Kidney capillary endothelial cell (primary cell): ENCODE results near the gene MCM9.

ENCODE experiments used
- DNase-seq: peaks from one replicate; pipeline ENCODE4 v3.0.0-alpha.2; 2018; ENCODE audit warnings: low spot score

Gene MCM9

GRCh38 chr6:118932421-118932820, 2.5 kb downstream of the MCM9 start:
- no peak for DNase-seq

DNA sequence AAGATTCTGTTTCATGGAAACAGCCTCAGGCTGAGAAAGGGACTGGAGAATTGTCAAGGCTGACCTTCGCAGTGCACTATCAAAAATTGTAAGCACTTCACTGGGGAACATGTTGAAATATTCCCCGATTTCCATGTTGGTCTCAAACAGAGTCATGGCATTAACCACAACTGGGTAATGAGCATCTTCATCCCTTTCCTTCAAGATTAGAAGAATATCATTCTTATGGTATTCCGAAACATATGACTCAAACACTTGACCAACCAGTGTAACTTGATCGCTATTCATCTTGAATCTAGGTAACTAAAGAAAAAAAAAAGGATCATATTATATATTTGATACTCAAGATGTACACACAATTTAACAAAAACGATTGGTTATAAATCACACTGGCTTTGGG, 3.5 kb downstream of the MCM9 start:
- DNase-seq: no peak

GRCh38 chr6:118930680-118931079, 4.3 kb downstream of the MCM9 start:
- DNase-seq: no peak

DNA sequence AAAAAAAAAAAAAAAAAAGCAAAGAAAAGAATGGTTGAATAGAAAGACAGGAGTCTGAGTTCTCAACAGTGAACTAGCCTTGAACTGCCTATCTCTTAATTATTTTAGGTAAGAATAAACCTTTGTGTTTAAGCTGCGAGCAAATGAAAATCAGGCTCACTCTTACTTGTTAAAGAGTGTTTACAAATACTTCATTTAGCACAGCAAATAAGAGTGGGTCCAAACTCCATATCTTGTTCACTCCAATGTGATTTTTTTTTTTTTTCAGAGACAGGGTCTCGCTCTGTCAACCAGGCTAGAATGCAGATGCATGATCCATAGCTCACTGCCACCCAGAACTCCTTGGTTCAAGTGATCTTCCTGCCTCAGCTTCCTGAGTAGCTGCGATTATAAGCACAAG, 11.9 kb downstream of the MCM9 start:
- DNase-seq: no peak

- no peak for DNase-seq
Measured at GRCh38 chr6:118921084-118921483, 13.9 kb downstream of the MCM9 start.

DNA sequence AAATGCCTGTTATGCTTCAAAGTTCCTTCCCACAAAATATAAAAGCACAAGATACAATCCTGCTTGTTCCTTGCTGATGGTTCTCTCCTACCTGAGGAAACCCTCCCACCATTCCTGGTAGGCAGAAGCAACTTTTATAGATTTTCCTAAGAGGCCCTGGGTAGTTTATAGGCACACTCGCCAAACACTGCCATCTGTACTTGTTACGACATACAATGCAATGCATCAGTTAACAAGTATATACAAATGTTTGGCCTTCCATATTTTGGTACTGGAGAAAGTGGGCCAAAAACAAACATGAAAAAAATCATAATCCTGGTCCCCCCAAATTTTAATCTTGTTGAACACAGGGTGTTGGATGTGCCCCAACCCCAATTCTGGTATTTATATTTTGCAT, 16.6 kb downstream of the MCM9 start:
- no peak for DNase-seq

DNA sequence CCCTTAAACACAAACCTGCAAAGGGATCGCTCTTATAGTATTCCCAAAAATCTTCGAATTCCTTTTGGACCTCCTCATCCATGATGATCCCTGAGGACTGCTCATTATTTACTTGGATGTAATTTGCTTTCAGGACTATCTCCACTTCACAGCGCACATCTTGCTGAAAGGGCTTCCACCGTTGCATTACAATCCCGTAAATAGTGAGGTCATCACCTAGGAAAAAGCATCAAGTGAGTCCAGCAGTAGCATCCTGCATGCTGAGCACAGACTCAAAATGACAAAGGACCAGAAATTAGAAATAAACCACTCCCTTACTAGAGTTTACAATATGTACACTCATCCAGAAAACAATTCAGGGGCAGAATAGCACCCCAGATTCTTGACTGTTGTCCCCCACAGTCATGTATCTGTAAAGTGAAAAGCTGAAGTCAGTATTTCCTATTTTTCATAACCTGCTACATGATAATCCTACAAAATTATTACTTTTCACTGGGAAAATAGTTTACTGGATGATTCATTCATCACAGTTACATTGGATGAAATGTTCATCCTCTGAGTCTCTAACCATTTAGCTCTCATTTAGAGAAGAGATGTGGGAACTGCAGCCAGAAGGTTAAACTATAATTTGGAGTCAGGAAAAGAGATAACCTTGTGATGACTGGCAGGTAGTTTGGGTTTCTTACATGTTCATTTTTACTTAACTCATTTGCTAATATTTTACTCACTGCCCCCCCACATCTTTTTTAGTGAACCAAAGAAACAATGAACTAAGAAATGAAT, 17.2 kb downstream of the MCM9 start:
- no peak for DNase-seq

GRCh38 chr6:118914598-118914997, 20.4 kb downstream of the MCM9 start:
- no peak for DNase-seq

DNA sequence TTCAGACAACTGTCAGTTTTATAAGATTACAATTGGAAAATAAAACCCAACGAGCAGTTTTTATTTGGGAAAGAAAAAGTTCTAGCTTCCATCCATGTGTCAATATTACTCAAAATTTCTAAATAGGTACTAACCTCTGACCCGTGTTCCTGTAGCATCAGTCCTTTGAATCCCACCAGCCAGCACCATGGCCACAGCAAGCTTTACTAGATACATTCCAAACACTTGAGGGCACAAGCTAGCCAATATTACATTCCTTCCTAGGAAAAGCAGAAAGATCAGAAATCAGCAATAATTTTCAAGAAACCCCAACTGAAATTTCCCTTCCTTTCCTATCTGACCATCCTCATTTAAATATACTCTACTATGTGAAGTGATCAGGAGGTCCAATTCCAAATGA, 21.8 kb downstream of the MCM9 start:
- DNase-seq: no peak

- no peak for DNase-seq
Measured at GRCh38 chr6:118912646-118913045, 22.3 kb downstream of the MCM9 start.

- no peak for DNase-seq
Measured at GRCh38 chr6:118908441-118908840, 26.5 kb downstream of the MCM9 start.

DNA sequence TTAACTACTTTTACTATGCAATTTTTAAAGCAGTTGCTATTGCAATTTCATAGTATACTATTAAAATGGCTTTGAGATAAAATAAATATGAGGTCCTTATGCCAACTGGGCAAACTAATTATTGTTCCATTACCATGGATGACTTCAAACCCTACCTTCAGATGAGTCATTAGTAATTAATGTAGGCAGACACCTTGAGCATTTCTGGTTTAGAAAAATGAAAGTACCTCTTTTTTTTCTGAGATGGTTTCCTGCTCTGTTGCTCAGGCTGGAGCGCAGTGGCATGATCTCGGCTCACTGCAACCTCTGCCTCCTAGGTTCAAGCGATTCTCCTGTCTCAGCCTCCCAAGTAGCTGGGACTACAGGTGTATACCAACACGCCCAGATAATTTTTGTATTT, 29.1 kb downstream of the MCM9 start:
- DNase-seq: no peak

GRCh38 chr6:118905084-118905483, 29.9 kb downstream of the MCM9 start:
- no peak for DNase-seq

GRCh38 chr6:118903691-118904090, 31.3 kb downstream of the MCM9 start:
- DNase-seq: no peak

DNA sequence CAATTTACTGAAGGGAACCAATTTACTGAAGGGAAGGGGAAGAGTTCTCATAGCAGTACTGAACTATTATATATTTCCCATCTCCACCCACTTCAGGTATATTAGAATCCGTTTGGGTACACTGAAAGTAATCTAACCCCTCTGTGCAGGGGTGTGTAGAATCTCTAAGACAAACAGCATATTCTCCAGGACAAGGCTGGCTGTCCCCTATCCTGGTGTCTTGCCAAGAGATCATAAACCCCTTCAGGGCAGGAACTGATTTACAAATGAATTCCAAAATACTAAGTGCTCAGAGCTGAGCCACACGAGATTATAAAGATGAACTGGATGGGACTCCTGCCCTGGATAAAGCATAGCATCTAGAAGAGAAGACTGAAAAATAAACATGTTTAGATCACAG, 31.8 kb downstream of the MCM9 start:
- no peak for DNase-seq

- peak; percentile 60 for DNase-seq
Measured at GRCh38 chr6:118902726-118903125, 32.2 kb downstream of the MCM9 start.

- DNase-seq: no peak
Measured at GRCh38 chr6:118899948-118900347, 35.0 kb downstream of the MCM9 start.

GRCh38 chr6:118897386-118897785, 37.6 kb downstream of the MCM9 start:
- no peak for DNase-seq

- peak; percentile 85 for DNase-seq
Measured at GRCh38 chr6:118896339-118897136, 38.4 kb downstream of the MCM9 start.

DNA sequence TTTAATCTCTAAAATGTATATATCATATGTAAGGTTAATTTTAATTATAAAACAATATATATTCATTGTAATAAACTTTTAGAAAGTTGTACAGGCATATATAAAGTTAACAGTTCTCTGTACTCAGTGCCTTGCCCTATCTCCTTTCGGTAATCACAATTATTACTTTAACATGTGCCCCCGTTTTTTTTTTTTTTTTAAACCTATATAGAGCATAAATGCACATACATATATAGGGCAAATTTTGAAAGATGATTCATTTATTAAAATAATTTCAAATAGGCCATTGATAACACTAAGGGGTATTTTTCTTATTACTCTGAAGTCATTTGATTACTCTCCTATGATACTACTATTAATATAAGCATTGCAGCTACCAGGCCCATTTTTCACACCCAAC, 39.1 kb downstream of the MCM9 start:
- DNase-seq: no peak

- DNase-seq: peak; percentile 46
Measured at GRCh38 chr6:118895261-118895560, 39.7 kb downstream of the MCM9 start.

DNA sequence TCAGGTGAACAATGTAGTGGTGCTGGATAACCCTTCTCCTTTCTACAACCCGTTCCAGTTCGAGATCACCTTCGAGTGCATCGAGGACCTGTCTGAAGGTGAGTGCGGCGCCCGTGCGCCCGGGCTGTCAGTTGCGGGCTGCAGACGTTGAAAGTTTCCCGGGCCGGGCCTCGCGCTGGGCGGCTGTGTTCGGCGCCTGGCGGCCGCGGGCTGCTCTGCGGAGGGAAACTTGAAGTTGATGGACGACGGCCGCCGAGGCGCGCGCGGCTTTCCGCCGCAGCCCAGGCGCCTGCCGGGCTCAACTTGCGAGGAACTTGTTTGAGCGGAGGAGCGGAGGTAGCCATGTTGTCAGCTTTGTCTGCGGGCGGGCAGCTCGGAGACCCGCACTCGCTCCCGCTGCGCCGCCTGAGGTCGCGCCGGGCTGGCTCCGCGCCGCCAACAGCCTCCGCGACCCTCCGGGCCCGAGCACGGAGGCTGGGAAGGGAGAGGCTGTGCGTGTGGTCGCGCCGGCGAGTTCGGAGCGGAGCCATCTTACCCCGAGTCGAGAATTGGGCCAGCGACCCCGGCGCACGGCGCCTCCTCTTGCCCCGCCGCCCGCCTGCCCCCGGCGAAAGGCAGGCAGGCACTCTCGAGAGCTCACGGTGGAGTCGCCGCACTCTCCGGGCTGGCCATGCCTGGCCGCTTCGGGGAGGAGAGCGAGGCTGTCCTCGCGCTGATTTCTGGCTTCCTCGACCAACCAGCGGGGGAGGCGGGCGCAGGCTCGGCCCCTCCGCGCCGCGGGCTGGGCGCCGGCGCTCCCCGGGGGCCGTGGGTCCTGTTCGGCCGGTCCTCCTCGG, 40.3 kb downstream of the MCM9 start:
- DNase-seq: peak; percentile 36
